RWPE1 (cell line): ENCODE measurements around the gene ITGB2.
"Not testable (repeated sequence)": the region's sequence is repeated elsewhere in the genome, so short reads cannot be mapped to it uniquely, and the experiment has no call there.

Experiments
- CTCF ChIA-PET: fragments of 350-600 bp; sonication (Branson Sonifier 250); formaldehyde crosslinking; extraction: SDS; loops from one replicate; lab custom pipeline; 2021; lab: Yijun Ruan, JAX
- POLR2A ChIA-PET: fragments of 400-600 bp; formaldehyde crosslinking; extraction: SDS; loops from one replicate; lab custom pipeline; 2020; ENCODE audit warnings: antibody characterized with exemption; ENCODE audit not compliant: low non-redundant PET; lab: Yijun Ruan, JAX
- DNase-seq: peaks from one replicate; pipeline ENCODE4 v3.0.0; 2012; ENCODE audit warnings: low spot score
- H3K27ac ChIP-seq: fragments of 450-650 bp; 2 replicates; pipeline ENCODE4 v1.5.1; 2017
- TF ChIP-seq, protein P1 (sequence below): fragments of 450-650 bp; conservative IDR thresholded peaks from 2 replicates; pipeline ENCODE4 v1.5.1; 2017; ENCODE audit warnings: low read depth, mild to moderate bottlenecking

ITGB2 gene

DNA sequence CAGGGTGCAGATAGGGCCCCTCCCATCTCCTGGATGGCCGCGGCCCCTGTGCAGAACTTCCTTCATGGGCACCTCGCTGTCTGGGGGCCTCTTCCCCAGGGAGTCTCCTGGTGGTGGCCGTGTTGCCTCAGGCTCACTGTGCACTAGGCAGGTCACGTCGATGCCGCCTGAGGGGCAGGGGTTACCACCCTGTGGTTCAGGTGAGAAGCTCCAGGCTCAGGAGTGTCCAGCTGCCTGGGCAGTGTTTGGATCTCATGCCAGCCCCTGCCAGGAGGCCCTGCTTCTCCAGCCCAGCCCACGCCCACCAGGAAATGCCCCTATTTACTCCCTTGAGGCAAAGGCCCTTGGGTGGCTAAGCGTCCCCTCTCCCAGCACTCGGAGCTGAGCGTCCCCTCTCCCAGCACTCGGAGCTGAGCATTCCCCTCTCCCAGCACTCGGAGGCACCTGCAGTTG is 2.1 kb downstream of the ITGB2 start:
- H3K27ac ChIP-seq: no peak overlapping the region
- TF ChIP-seq, protein P1, sequence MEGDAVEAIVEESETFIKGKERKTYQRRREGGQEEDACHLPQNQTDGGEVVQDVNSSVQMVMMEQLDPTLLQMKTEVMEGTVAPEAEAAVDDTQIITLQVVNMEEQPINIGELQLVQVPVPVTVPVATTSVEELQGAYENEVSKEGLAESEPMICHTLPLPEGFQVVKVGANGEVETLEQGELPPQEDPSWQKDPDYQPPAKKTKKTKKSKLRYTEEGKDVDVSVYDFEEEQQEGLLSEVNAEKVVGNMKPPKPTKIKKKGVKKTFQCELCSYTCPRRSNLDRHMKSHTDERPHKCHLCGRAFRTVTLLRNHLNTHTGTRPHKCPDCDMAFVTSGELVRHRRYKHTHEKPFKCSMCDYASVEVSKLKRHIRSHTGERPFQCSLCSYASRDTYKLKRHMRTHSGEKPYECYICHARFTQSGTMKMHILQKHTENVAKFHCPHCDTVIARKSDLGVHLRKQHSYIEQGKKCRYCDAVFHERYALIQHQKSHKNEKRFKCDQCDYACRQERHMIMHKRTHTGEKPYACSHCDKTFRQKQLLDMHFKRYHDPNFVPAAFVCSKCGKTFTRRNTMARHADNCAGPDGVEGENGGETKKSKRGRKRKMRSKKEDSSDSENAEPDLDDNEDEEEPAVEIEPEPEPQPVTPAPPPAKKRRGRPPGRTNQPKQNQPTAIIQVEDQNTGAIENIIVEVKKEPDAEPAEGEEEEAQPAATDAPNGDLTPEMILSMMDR: no peak
- ChIA-PET POLR2A (no interaction called here), CTCF (interaction anchor here (0.7 to 1.1 kb wide), 2 partner anchors 25 kb away, joined by 3 read pairs; no protein-coding TSS in a partner anchor)
- DNase-seq: no peak

DNA sequence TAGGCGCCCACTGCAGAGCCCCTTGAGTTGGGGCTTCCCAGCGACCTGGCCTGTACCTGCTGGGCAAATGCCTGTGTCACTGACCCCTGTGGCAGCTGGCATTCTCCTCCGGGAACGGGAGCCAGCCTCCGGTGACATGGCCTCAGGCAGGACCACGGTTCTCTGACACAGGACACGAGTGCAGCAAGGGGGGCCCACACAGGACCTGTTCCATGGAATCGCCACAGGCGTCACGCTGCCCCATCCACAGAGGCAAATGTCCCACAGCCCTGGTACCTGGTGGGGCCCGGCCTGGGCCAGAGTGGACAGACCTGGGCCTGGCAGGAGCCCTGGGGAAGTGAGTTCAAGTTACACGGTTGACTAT is 2.6 kb downstream of the ITGB2 start:
- CTCF ChIA-PET: interaction anchor here (1.1 kb wide), 1 partner anchor 25 kb away, joined by 3 read pairs; no protein-coding TSS in a partner anchor
- TF ChIP-seq, protein P1: no peak
- DNase-seq: no peak
- H3K27ac ChIP-seq: no peak overlapping the region
- POLR2A ChIA-PET: no interaction called here

DNA sequence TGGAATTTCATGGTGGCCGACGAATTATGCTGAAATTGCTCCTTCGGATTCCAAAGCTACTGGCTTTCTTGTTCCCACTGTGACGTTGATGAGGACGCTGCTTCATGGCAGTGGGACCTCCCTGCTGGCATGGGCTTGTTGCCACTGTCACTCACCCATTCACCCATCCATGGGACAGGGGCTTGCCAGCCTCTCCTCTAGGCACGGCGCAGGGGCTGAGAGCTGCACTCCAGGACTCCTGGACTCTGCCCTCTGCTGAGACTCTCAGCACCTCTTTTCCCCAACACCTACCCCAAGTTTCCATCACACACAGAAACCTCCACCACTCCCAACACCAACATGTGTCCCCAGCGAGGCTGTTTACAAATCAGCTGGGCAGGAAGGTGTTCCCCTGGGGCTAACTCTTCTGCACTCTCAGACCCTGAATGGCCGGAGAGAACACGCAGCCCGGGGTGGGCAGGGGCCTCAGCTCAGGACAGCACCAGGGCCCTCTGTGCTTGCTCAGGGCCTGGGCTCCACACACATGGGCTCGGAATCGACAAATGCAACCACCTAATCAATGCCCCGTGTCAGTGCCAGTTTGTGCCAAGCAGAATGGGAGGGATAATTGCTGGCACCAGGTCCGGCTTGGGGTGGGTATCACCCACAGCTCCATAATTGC is 3.1 kb downstream of the ITGB2 start:
- ChIA-PET CTCF (interaction anchor here (1.1 kb wide), 1 partner anchor 24 kb away, joined by 3 read pairs; no protein-coding TSS in a partner anchor), POLR2A (no interaction called here)
- DNase-seq: no peak
- TF ChIP-seq, protein P1: no peak
- no peak overlapping the region; the same call in 1 of the 2 replicates for H3K27ac ChIP-seq

DNA sequence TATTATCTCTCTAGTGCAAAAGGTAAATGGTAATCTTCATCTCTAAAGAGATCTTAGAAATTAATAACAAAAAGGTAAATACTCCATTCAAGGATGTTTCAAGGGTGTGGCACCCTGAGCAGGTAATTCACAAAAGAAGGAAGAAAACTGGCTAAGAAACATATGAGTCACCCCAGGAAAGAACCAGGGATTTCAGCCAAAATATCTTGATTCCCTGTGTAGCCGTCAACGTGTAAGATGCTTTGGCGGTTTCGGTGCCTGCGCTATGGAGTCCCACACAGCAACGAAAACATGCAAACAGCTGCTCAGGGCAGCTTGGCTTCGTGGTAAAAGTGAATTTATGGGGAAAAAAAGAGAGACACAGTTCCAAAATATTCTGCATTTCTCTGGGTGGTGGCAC is 3.7 kb downstream of the ITGB2 start:
- peak overlapping the region; percentile 67 for H3K27ac ChIP-seq
- TF ChIP-seq, protein P1: no peak
- ChIA-PET POLR2A (no interaction called here), CTCF (interaction anchor here (0.7 to 1.0 kb wide), 4 partner anchors 11 to 124 kb away, joined by 3 to 7 read pairs (median 3); no protein-coding TSS in a partner anchor)
- peak; percentile 75 for DNase-seq

DNA sequence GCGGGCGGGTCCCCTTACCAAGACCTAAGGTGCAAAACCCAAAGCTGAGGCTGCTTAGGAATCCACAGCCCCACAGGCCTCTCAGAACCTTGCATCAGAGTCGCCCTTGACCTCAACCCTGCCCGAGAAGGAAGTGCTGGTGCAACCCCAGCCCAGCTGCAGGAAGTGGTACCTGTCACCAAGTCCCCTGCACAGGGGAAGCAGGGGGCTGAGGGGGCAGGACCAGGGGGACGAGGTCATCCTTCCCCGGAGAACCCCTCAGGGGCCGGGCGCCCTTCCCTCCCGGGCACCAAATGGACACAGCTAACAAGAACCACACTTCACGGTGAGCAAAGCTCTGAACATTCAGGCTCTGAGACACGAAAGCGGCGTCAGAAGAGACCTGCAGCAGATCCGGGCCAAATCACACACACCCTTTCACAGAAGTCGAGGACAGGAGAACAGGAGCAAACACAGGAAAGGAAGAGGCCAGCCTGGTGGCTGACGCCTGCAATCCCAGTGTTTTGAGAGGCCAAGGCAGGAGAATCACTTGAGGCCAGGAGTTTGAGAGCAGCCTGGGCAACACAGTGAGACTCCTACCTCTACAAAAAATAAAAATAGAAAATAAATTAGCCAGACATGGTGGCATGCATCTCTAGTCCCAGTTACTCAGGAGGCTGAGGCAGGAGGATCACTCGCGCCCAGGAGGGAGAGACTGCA is 6.4 kb downstream of the ITGB2 start:
- H3K27ac ChIP-seq: peak overlapping the region; percentile 67
- TF ChIP-seq, protein P1: no peak
- POLR2A ChIA-PET: no interaction called here
- DNase-seq: no peak
- CTCF ChIA-PET: interaction anchor here (0.7 kb wide), 1 partner anchor 67 kb away, joined by 3 read pairs; no protein-coding TSS in a partner anchor

DNA sequence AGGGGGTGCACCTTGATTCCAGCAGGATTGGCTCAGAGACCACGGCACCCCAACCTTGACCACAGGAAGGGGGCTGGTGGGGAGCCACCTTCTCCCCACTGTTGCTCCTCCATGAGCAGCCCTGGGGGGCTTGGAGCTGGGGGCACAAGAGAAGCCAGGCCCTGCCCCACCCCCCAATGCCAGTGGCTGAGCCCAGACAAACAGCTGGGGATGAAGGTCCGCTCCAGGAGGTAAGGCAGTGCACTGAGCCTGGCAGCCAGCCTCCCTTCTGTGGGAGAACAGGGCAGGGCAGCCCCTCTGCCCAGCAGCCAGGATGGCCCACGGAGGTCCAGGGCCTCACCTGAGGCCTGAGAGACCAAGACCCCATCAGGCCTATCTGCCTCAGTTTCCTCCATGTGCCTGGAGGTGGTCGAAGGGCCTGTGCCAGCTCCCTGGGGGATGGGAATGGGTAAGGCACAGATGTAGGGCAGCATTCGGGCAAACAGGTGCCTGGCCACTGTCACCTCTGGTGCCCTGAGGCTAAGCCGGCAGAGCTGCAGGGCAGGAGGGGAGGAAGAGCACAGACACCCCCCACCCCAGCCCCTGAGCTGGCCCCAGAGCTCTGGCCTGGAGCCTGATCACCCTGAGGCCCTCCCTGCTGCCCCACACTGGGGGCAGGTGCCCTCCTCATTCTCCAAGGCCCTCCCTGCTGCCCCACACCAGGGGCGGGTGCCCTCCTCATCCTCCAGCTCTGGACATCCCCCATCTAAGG is 7.1 kb downstream of the ITGB2 start:
- DNase-seq: no peak
- TF ChIP-seq, protein P1: no peak
- ChIA-PET CTCF (interaction anchor here (0.7 kb wide), 1 partner anchor 66 kb away, joined by 3 read pairs; no protein-coding TSS in a partner anchor), POLR2A (no interaction called here)
- 0 out of 2 replicates have a peak overlapping the region, but pooled peaks have one; percentile 67 for H3K27ac ChIP-seq

DNA sequence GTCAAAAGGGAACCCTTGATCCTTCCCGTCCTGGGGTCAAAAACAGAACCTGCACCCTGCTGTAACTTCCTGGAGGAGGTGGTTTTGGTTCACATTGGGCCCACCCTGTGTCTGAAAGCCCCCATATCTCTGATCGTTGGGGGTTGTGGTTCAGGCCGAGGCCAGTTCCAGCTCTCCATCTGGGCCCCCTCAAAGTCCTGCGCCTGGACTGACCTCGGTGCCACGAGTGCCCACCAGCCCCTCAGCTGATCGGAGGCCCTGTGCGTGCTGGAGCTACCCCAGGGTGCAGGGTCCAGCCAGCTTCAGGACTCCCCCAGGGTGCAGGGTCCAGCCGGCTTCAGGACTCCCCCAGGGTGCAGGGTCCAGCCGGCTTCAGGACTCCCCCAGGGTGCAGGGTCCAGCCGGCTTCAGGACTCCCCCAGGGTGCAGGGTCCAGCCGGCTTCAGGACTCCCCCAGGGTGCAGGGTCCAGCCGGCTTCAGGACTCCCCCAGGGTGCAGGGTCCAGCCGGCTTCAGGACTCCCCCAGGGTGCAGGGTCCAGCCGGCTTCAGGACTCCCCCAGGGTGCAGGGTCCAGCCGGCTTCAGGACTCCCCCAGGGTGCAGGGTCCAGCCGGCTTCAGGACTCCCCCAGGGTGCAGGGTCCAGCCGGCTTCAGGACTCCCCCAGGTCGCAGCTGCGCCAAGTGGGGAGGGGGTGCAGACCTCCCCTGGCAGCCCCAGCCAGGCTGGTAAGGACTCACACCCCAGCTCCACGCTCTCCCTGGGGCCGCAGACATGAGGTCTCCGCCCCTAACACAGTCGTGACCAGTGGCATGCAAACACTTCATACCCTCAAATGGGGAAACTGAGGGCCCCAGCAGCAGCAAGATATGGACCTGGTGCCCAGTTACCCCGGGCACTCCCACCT is 7.9 kb downstream of the ITGB2 start:
- DNase-seq, POLR2A ChIA-PET: not testable (repeated sequence)
- CTCF ChIA-PET: interaction anchor here (1.5 kb wide), 1 partner anchor 15 kb away, joined by 10 read pairs; no protein-coding TSS in a partner anchor
- peak overlapping the region; percentile 77 for H3K27ac ChIP-seq
